GM21360 (cell line): Measurements from ENCODE around the gene LYG1.
"Not testable (repeated sequence)": the region's sequence is repeated elsewhere in the genome, so short reads cannot be mapped to it uniquely, and the experiment has no call there.

Experiments
- ATAC-seq: cut with Tn5 transposase; IDR thresholded peaks from one replicate; pipeline ENCODE4 v1.9.1; 2021; ENCODE audit warnings: mild to moderate bottlenecking, moderate library complexity; ENCODE audit not compliant: unreplicated experiment

Gene LYG1

DNA sequence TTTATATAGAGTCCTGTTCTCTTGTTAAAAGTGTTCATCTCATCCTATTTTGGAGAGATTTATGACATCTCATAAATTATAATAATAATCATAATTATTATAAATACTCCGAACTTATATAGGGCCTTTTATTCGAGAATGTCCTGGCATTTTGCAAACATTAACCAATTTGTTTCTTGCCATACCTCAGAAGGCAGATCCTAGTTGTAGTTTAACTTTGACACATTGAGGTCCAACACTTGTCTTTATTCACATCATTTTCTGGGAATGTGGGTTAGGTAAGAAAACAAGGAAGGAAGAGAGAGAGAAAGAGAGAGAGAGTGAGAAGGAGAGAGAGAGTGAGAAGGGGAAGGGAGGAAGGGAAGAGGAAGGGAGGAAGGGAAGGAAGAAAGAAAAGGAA is at the start of gene LYG1:
LYG1 (minus strand) TSS at position 101 of the 400 bp plus-strand sequence. CDS start 5,527 bp downstream, outside the sequence.
- ATAC-seq: not testable (repeated sequence)

DNA sequence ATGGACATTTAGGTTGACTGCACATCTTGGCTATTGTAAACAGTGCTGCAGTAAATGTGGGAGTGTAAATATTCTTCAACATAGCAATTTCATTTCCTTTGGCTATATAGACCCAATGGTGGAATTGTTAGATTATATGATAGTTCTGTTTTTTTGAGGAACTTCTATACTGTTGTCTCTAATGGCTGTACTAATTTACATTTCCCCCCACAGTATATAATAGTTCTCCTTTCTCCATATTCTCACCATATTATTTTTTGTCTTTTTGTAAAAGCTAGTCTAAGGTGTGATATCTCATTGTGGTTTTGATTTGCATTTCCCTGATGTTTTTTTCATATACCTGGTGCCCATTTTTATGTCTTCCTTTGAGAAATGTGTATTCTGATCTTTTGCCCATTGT is 49.2 kb upstream of the LYG1 start:
- ATAC-seq: no peak

GRCh38 chr2:99348173-99348572 is 47.2 kb upstream of the LYG1 start:
- ATAC-seq: peak; percentile 51

DNA sequence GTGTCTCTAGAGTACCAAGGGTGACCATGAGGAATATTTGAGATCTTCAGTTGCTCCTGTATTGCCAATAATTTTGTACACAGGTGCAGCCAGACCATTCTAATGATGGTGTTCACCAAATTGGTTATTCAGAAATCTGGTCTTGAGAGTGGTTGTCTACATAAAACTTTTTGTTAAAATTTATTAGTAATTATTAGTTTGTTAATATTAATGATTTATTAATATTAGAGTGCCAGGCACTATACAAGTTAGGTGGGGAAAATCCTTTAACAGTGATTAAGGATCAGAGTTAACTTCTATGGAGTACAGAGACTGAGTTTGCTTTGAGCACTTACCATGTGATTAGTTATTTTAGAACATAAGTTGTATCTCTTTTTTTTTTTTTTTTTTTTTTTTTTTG is 45.2 kb upstream of the LYG1 start:
- ATAC-seq: no peak

DNA sequence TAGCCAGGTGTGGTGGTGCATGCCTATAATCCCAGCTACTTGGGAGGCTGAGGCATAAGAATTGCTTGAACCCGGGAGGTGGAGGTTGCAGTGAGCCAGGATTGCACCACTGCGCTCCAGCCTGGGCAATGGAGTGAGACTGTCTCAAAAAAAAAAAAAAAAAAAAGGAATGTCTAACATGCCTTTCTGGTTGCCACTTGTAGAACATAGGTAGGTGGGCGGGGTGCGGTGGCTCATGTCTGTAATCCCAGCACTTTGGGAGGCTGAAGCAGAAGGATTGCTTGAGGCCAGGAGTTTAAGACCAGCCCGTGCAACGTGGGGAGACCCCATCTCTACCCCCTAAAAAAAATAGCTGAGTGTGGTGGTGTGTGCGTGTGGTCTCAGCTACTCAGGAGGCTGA is 44.4 kb upstream of the LYG1 start:
- ATAC-seq: not testable (repeated sequence)

- no peak for ATAC-seq
Observed at GRCh38 chr2:99342536-99342935, 41.5 kb upstream of the LYG1 start.

DNA sequence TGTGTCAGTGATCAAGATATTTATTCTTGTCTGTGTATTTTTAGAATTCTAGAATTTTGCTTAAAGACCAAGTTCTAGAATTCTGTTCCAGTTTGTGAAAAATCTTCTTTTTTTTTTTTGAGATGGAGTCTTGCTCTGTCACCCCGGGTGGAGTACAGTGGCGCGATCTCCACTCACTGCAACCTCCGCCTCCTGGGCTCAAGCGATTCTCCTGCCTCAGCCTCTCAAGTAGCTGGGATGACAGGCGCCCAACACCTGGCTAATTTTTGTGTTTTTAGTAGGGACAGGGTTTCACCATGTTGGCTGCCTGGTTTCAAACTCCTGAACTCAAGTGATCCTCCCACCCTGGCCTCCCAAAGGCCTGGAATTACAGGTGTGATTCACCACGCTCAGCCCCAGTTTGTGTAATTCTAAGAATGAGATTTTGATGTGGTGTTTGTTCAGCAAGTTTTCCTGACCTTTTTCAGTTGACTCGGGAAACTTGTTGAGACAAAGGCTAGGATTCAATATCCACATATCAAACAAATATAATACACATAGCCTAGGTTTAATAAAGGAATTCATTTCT is 39.8 kb upstream of the LYG1 start:
- ATAC-seq: no peak

- peak; percentile 5 for ATAC-seq
Observed at GRCh38 chr2:99338029-99338585, 37.1 kb upstream of the LYG1 start.

DNA sequence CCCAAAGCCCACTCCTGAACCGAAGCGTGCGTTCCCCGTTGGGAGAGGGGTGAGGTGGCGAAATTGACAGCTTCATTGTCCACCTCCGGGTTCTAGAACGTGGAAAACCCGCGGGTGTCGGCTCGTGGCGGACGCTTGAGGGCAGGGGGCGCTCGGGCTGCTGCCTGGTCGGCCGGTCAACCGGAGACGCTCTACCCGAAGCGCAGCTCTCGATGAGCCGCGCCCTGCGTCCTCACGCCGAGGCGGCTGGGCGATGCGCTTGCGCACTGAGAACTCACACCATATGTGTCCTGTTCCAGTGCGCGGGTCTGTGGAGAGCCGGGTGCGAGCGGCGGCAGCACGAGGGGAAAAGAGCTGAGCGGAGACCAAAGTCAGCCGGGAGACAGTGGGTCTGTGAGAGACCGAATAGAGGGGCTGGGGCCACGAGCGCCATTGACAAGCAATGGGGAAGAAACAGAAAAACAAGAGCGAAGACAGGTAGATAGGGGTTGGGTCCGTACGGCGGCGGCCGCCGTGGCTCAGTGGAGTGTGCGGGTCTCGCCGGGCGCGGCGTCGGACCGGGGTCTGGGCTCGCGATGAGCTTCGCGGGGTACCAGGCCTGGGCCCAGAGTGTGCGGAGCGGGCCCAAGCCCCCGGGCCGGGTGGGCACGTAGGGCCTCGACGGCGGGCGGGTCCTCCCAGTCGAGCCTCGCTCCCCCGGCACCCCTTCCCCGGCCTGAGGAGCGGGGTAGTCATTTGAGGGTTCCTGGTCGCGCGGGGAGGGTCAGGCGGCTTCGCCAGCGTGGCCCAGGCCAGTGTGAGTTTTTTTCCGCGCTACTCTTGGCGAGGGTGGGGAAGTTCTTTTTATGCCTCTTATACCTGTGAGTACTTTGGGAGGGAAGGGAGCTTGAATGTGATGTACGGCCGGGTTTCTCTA is 36.4 kb upstream of the LYG1 start, which contains the start of gene EIF5B:
EIF5B (plus strand) TSS at position 277 of the 916 bp plus-strand sequence; CDS start at position 443, 166 bp downstream.
- peak; percentile 56 for ATAC-seq

GRCh38 chr2:99336804-99337112 is 35.8 kb upstream of the LYG1 start:
- ATAC-seq: no peak

DNA sequence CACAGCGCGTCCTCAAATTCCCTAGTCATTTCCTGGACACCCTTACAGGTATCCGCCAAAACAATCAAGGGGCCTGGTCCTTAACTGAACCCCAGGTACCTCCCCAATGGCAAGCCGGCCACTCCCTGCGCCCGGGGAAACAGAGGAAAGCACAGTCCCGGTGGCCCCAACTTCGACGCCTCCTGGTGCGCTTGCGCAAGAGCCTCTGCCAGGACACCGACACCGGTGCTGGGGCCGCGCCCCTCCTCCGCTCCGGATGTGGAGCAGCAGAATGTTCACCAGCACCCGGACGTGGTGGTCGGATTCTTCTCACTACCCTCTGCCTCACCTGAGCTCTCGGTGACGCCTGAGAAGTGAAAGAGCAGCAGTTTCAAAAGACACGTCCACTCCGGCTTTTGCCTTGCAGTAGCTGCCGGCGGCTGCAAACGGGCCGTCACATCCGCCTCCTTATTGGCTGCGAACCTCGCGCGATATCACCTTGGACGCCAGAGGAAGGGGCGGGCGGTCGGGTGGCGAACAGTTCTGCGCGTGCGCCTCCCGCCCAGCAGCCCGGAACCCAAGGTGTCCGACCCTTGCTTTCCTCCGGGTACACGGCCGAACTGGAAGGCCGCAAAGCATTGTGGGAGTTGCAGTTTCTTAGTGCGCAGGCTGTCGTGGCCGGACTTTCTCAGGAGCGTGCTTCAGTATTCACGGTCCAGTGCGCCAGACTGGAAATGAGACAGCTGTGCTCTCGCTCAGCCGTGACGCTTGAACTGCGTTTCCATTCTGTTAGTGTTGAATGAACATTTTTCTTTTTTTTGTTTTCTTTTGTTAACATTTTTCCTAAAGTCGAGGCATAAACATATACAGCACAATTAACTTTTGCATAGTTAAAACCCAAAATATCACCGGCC is 35.2 kb upstream of the LYG1 start, which contains the start of gene TXNDC9:
TXNDC9 (minus strand) TSS at position 423 of the 893 bp plus-strand sequence. CDS start 3,123 bp downstream, outside the sequence.
- peak; percentile 71 for ATAC-seq

GRCh38 chr2:99325384-99325783 is 24.4 kb upstream of the LYG1 start:
- no peak for ATAC-seq

GRCh38 chr2:99317873-99318200 is 16.8 kb upstream of the LYG1 start:
- ATAC-seq: not testable (repeated sequence)

GRCh38 chr2:99317161-99317872 is 16.3 kb upstream of the LYG1 start:
- ATAC-seq: no peak

- ATAC-seq: no peak
Observed at GRCh38 chr2:99299580-99299979, 1.4 kb downstream of the LYG1 start.

DNA sequence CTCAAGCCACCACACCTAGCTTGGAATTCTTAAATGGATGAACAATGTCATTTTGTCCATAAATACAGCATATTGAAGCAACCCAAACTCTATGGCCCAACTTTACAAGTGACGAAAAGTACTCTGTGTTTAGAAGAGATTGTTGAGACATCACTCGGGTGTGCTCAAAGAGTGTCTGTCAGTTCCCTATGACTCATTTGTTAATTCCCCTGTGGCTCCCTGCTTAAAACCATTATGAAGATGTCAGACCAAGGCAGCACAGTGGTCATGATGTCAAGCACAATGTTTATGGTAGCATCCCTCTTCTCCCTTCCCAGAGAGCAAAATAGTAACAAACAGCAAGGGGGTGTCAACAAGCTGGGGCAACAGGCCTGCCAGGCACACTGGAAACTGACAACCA is 3.0 kb downstream of the LYG1 start:
- ATAC-seq: no peak

DNA sequence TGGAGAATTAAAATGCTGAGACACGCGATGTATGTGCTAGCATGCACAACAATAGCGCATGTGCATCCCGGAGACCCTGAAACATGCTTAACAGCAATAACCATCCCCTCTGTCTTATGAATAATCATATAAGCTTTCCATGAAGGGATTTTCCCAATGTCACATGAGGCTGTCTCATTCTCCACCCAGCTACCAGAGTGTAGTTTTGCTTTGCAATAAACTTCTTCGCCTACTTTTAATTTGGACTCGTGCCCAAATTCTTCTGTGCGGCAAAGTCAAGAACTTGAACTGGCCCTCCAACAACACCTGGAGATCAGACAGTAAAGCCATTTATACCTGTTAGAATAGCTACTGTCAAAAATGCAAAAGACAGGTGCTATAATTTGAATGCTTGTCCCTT is 15.5 kb downstream of the LYG1 start:
- no peak for ATAC-seq

GRCh38 chr2:99279969-99280695 is 20.9 kb downstream of the LYG1 start:
- no peak for ATAC-seq

DNA sequence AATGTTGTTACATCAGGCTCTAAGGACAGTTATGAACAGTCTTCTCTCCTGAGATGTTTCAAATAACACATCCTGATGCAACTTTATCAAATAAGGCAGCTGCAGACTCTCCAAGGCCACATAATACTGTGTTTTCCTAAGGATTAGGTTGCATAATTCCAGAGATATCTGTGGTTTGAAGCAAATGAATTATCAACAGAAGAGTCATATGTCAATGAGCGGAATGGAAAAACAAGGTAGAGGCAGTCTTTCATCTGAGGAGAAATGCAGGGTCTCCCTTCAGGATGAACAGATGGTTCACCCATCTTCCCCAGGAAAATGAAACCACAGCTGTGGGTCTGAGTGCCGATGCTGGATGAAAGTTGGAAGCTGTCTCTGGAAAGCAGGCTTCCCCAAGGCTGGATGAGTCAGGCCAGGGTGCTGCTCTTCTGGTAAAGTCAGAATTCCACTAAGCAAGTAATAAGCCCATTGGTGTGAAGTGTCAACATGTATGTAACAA is 22.2 kb downstream of the LYG1 start:
- no peak for ATAC-seq
